Esophagus muscularis mucosa (tissue), 4 donors: ENCODE results near the gene DMD. TPM values are rescaled to one million over a fixed set of nuclear protein-coding genes. Genes with fewer than 3 reads are reported as not detected.

Experiments used
- DNase-seq: peaks from one replicate; pipeline ENCODE4 v3.0.0-alpha.2; 2017; ENCODE audit errors: extremely low spot score
- H3K27ac ChIP-seq, 4 donors: fragments of 200-600 bp; sonication (generic); replicated peaks in 1 of 4; 1 replicate in 3 of 4; 2 replicates in 1 of 4; pipeline ENCODE4 v1.5.1; 2016 to 2019; ENCODE audit warnings: mild to moderate bottlenecking in 1 of 4
- H3K27me3 ChIP-seq, 4 donors: fragments of 200-600 bp; sonication (generic); one replicate each; pipeline versions ENCODE4 v1.5.1 to v1.6.0; 2016 to 2019
- H3K36me3 ChIP-seq, 4 donors: fragments of 200-600 bp; sonication (generic); one replicate each; pipeline ENCODE4 v1.5.1; 2016 to 2019
- H3K4me1 ChIP-seq, 4 donors: fragments of 200-600 bp; sonication (generic); one replicate each; pipeline ENCODE4 v1.5.1; 2016 to 2019
- H3K4me3 ChIP-seq, 4 donors: fragments of 200-600 bp; sonication (generic); 1 replicate in 2 of 4; 2 replicates in 2 of 4; pipeline ENCODE4 v1.5.1; 2016 to 2019; ENCODE audit warnings: mild to moderate bottlenecking in 4 of 4, moderate library complexity in 1 of 4
- H3K9me3 ChIP-seq, 4 donors: fragments of 200-600 bp; sonication (generic); 1 replicate in 3 of 4; 2 replicates in 1 of 4; pipeline ENCODE4 v1.5.1; 2016 to 2019
- CTCF ChIP-seq, 3 experiments: fragments of 200-600 bp in 2 of 3; fragments of 450-650 bp in 1 of 3; sonication (generic) in 2 of 3; IDR thresholded peaks; one replicate each; pipeline ENCODE4 v1.5.1; 2017 to 2019; ENCODE audit warnings: antibody characterized with exemption in 3 of 3, mild to moderate bottlenecking in 2 of 3, moderate library complexity in 1 of 3
- EP300 ChIP-seq: sonication (generic); formaldehyde crosslinking; IDR thresholded peaks from one replicate; pipeline ENCODE4 v1.6.1; 2017; ENCODE audit warnings: antibody characterized with exemption
- POLR2A ChIP-seq: fragments of 450-650 bp; IDR thresholded peaks from one replicate; pipeline ENCODE4 v1.6.1; 2017; ENCODE audit warnings: antibody characterized with exemption, moderate library complexity, mild to moderate bottlenecking, low read depth
- POLR2AphosphoS5 ChIP-seq, 2 donors: sonication (generic); formaldehyde crosslinking; IDR thresholded peaks; one replicate each; pipeline ENCODE4 v1.6.1; 2017; ENCODE audit warnings: antibody characterized with exemption in 2 of 2
- WGBS: methylation state at CpG from one replicate; pipeline ENCODE4 v1.1.5; 2018; 5-methylcytosine and 5-hydroxymethylcytosine counted together
- intact Hi-C: fragments of 100-400 bp; cut with DNase I; formaldehyde crosslinking; loops from one replicate; pipeline ENCODE4 v1.15.1; 2023
- total RNA-seq, 4 donors: library from RNA; depleted of rRNA; stranded (reverse); fragments of >200 nt; gene quantifications; one replicate each; pipeline versions ENCODE4 v1.1.0 to v1.2.1, GENCODE V29; 2016

The DMD gene
- total RNA-seq, 4 donors from 2014 or later: 127 to 210 (median 188) TPM

DNA sequence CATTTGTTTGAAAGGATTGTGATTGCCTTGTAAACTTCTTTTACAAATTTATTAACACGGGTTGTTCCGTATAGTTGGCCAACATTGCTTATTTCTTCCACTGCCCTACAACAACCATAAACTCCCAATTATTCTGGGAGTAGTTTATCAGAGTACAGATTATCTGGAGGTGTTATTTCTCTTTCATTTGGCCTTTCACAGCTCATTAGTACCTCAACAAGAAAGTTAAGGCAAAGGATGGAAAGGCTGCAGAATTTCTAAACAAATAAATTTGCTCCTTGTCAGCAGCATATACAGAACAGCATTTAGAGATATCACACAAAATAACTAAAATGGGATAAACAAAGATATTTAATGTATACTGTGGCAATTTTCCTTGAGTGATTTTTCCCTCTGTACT lies 548.8 kb downstream of the DMD start:
- TF ChIP-seq CTCF (IDR thresholded peaks at IDR 0.05): no peak
- TF ChIP-seq EP300: no peak
- TF ChIP-seq POLR2A: no peak
- no peak for TF ChIP-seq POLR2AphosphoS5 (IDR thresholded peaks at IDR 0.05)
- WGBS: 88% methylated on average over 2 of the region's 2 CpGs
- intact Hi-C loops: no loop called here

DNA sequence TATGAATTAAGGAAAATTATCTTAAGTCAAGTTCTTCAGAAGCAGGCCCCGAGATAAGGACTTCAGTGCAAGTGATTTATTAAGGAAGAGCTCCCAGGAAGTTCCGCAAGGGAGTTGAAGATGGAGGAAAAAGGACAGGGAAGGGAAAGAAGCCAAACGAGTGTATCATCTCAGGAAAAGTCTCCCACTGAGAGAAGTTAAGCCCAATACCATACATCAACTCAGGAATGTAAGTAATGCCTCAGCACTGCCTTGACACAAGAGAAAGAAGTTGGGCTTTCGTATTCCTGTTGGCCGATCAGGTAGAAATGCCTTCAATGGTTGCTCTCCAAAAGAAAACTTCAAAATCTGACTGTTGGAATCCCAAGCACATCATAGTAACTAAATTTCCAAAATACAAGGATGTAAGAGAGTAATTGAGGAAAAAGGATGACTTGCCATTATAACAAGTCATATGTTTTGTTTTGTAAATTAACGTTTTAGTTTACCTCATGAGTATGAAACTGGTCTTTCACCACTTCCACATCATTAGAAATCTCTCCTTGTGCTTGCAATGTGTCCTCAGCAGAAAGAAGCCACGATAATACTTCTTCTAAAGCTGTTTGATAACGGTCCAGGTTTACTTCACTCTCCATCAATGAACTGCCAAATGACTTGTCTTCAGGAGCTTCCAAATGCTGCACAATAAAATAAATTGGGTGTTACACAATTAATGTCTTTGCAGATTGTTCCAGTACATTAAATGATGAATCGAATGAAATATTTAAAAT lies 566.7 kb downstream of the DMD start:
- Histone ChIP-seq H3K36me3 (no peaks in the 10 kb centered on the region), H3K27me3 (no peaks in the 10 kb centered on the region), H3K9me3 (no peaks in the 10 kb centered on the region), H3K4me1 (no peaks in the 10 kb centered on the region), H3K27ac (no peak overlapping the region), H3K4me3 (no peak overlapping the region)
- intact Hi-C loops: no loop called here
- DNase-seq: no peak
- 56% methylated on average over 9 of the region's 9 CpGs for WGBS
- TF ChIP-seq EP300 (no peak), CTCF (IDR thresholded peaks at IDR 0.05) (no peak), POLR2AphosphoS5 (IDR thresholded peaks at IDR 0.05) (no peak), POLR2A (no peak)

More for the DNA sequence above, 548.8 kb downstream of the DMD start:
- H3K27ac ChIP-seq: no peak overlapping the region
- H3K4me1 ChIP-seq: no peaks in the 10 kb centered on the region
- H3K36me3 ChIP-seq: no peaks in the 10 kb centered on the region
- H3K9me3 ChIP-seq: no peaks in the 10 kb centered on the region
- H3K4me3 ChIP-seq: no peak overlapping the region
- no peaks in the 10 kb centered on the region for H3K27me3 ChIP-seq
- no peak for DNase-seq

DNA sequence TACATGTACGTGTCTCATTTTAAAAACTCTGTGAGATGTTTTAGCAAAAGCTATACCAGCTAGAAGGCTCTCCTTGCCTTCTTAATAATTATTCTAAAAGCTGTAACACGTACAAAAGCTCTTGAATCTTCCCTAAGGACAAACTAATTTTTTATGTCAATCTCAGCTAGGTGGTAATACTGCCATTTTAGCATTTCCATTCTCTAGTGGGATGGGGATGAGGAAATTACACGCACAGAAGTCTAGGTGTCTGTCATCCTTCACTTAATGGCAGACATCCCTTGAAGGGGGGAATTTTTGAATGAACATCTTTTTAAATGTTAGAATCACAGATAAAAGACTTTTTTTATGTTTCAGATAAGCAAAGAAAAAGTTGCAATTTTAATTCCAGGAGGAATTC lies 569.1 kb downstream of the DMD start:
- H3K36me3 ChIP-seq: no peaks in the 10 kb centered on the region
- DNase-seq: no peak
- no peak for TF ChIP-seq POLR2A
- no peak for TF ChIP-seq EP300
- TF ChIP-seq CTCF (IDR thresholded peaks at IDR 0.05): no peak
- TF ChIP-seq POLR2AphosphoS5 (IDR thresholded peaks at IDR 0.05): no peak
- no peak overlapping the region for H3K4me3 ChIP-seq
- H3K27me3 ChIP-seq: no peaks in the 10 kb centered on the region
- intact Hi-C loops: no loop called here
- WGBS: 67% methylated on average over 3 of the region's 3 CpGs
- H3K27ac ChIP-seq: no peak overlapping the region
- H3K9me3 ChIP-seq: no peaks in the 10 kb centered on the region
- no peaks in the 10 kb centered on the region for H3K4me1 ChIP-seq

DNA sequence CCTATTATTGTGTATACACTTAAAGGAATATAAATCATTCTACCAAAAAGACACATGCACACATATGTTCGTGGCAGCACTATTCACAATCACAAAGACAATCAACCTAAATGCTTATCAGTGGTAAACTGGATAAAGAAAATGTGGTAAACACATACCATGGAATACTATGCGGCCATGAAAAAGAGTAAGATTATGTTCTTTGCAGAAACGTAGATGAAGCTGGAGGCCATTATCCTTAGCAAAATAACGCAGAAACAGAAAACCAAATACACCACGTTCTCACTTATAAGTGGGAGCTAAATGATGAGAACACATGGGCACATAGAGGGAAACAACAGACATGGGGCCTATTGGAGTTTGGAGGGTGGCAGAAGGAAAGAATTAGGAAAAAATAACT lies 593.2 kb downstream of the DMD start:
- Histone ChIP-seq H3K4me1 (no peaks in the 10 kb centered on the region), H3K27me3 (no peaks in the 10 kb centered on the region), H3K36me3 (no peaks in the 10 kb centered on the region), H3K9me3 (no peaks in the 10 kb centered on the region), H3K27ac (no peak overlapping the region), H3K4me3 (no peak overlapping the region)
- TF ChIP-seq POLR2A (no peak), EP300 (no peak), CTCF (IDR thresholded peaks at IDR 0.05) (no peak), POLR2AphosphoS5 (IDR thresholded peaks at IDR 0.05) (no peak)
- DNase-seq: no peak
- intact Hi-C loops: no loop called here
- WGBS: 71% methylated on average over 5 of the region's 5 CpGs

- no peaks in the 10 kb centered on the region for H3K36me3 ChIP-seq
- intact Hi-C loops: no loop called here
- no peak overlapping the region for H3K4me3 ChIP-seq
- TF ChIP-seq CTCF (IDR thresholded peaks at IDR 0.05): no peak
- no peak for TF ChIP-seq EP300
- TF ChIP-seq POLR2A: no peak
- no peak for TF ChIP-seq POLR2AphosphoS5 (IDR thresholded peaks at IDR 0.05)
- DNase-seq: no peak
- H3K9me3 ChIP-seq: no peaks in the 10 kb centered on the region
- 68% methylated on average over 2 of the region's 2 CpGs for WGBS
- H3K4me1 ChIP-seq: no peaks in the 10 kb centered on the region
- no peaks in the 10 kb centered on the region for H3K27me3 ChIP-seq
- H3K27ac ChIP-seq: no peak overlapping the region
Observed at GRCh38 chrX:32614707-32615106, 596.6 kb downstream of the DMD start.
